ENCODE data around the gene GRM7. TPM values are rescaled to one million over a fixed set of nuclear protein-coding genes. Genes with fewer than 3 reads are reported as not detected.

The GRM7 gene
- total and polyA plus RNA-seq, 9 of the 15 experiments (the other 6 are each of a cell fraction or from before 2014, with no cell fraction given): not detected

GRCh38 chr3:6921066-6921465, 60.2 kb downstream of the GRM7 start (continued):
- no peak for TF ChIP-seq ZMIZ1 (IDR thresholded peaks at IDR 0.05; ENCODE audit: low read depth in 2 of 2, low read length in 2 of 2)
- no peak for TF ChIP-seq HOMEZ (CRISPR knock-in tag; IDR thresholded peaks at IDR 0.05)
- no peak for TF ChIP-seq ZBTB43 (CRISPR knock-in tag; IDR thresholded peaks at IDR 0.05)
- TF ChIP-seq ZNF644 (tag; IDR thresholded peaks at IDR 0.05; ENCODE audit: low read depth): no peak
- TF ChIP-seq HMGN3 (IDR thresholded peaks at IDR 0.05; ENCODE audit: borderline replicate concordance, extremely low read depth, insufficient read length, low read depth, low read length): no peak
- TF ChIP-seq KAT2B (IDR thresholded peaks at IDR 0.05; ENCODE audit: low read depth, low read length): no peak
- TF ChIP-seq ZNF282 (CRISPR knock-in tag; IDR thresholded peaks at IDR 0.05): no peak
- no peak for TF ChIP-seq DMBX1 (CRISPR knock-in tag; IDR thresholded peaks at IDR 0.05; ENCODE audit: borderline replicate concordance)
- TF ChIP-seq SPI1 (IDR thresholded peaks at IDR 0.05; ENCODE audit: borderline replicate concordance, low read depth, low read length): no peak
- TF ChIP-seq C11orf30 (IDR thresholded peaks at IDR 0.05; ENCODE audit: low read depth): no peak
- no peak for TF ChIP-seq RFX5 (IDR thresholded peaks at IDR 0.05; ENCODE audit: low read depth, low read length)
- no peak for TF ChIP-seq GATAD2A (IDR thresholded peaks at IDR 0.05)

Measured in K562 (cell line).